Measurements from ENCODE around the gene PLAU.

The PLAU gene

DNA sequence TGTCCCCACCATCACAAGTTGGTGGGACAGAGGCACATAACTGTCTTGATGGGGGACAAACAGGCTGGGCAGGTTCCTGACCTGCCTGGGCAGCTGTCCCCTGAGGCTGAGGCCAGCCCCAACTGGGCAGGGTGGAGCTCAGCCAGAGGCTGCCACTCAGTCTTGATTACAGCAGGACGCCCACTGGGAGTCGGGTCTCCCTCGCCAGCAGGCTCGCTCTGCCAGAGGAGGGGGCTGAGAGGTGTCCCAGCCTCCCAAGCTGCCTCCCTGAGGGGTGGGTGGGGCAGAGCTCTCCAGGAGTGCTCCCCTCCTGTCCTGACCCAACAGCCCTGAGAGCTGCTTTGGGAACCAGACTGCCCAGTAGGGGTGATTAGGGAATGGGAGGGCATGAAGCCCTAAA, 34.8 kb upstream of the PLAU start:
- in situ Hi-C loops (cut with MboI; ENCODE audit: low sequenced_read_pairs): loop anchor here (5.0 to 25.0 kb wide), 2 partner anchors 34 to 211 kb away; no protein-coding TSS in a partner anchor

GRCh38 chr10:73876566-73876965, 34.4 kb upstream of the PLAU start:
- in situ Hi-C loops (cut with MboI; ENCODE audit: low sequenced_read_pairs): loop anchor here (5.0 to 25.0 kb wide), 2 partner anchors 34 to 211 kb away; no protein-coding TSS in a partner anchor

GRCh38 chr10:73876971-73877370, 34.0 kb upstream of the PLAU start:
- in situ Hi-C loops (cut with MboI; ENCODE audit: low sequenced_read_pairs): loop anchor here (5.0 to 25.0 kb wide), 2 partner anchors 35 to 210 kb away; no protein-coding TSS in a partner anchor

DNA sequence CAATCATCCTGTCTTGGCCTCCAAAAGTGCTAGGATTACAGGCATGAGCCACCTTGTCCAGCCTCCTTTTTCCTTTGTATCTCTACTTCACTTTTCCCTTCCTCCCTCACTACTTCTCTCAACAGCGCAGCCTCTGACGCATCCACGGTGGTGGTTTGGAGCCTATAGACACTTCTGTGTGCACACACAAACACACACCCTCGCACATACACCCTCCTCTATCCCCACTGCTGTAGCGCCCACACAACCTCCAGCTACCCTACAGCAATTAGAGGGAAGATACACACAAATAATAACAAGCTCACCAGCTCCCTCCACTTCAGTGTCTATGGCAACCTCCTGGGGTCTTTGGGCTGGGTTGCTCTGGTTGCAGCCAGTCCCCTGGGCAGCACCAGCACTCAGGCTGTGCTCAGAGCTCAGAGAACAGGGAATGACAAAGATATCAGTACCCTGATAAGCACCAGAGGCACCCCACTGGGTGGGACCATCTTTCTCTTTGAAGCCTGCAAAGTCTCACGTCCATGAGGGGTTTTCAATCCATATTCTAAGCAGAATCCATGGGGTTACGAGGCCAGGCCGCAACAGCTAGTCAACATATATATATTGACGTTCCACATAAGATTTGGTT, 33.3 kb upstream of the PLAU start:
- in situ Hi-C loops (cut with MboI; ENCODE audit: low sequenced_read_pairs): loop anchor here (5.0 to 25.0 kb wide), 2 partner anchors 35 to 210 kb away; no protein-coding TSS in a partner anchor

- in situ Hi-C loops (cut with MboI; ENCODE audit: low sequenced_read_pairs): loop anchor here (5.0 to 25.0 kb wide), 2 partner anchors 36 to 209 kb away; no protein-coding TSS in a partner anchor
Measured at GRCh38 chr10:73878365-73878764, 32.6 kb upstream of the PLAU start.

DNA sequence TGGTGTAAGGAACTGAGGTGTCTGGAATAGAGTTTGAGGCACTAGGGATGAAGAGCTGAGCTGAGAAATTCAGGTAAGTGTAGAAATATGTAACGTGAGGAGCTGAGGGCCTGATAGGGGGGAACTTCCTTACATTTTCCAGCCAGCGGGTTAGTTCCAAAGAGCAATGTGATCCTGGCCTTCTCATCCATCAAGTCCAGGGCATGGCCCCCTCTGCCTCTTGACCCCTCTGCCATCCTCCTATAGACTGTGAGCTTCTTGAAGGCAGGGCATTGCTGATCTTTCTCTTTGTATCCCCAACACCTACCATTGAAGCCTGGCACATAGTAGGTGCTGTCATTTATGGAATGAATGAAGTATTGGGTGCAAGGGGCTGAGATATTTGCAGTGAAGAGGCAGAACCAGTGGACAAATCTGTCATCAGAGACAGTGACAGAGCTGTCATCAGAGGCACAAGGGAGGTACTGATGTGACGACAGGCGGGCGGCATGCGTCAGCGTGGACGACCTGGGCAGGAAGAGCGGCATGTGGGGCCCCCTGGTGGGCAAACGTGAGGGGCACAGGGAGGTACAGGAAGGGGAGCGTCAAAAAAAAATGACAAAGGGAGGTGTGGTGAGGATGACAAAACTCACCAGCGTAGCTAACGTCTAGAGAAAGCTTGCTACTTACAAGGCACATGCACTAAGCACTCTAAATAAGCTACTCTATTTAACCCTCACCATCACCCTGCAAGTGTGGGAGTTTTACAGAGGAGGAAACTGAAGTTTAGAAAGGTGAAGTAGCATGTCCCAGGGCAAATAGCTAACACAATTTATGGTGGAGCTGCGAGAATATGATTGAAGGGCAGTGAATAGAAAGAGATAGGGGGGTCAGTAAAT, 31.4 kb upstream of the PLAU start:
- in situ Hi-C loops (cut with MboI; ENCODE audit: low sequenced_read_pairs): loop anchor here (5.0 to 25.0 kb wide), 2 partner anchors 37 to 208 kb away; no protein-coding TSS in a partner anchor

GRCh38 chr10:73881221-73881919, 29.6 kb upstream of the PLAU start:
- in situ Hi-C loops (cut with MboI; ENCODE audit: low sequenced_read_pairs): loop anchor here (25.0 kb wide), 1 partner anchor 206 kb away; no protein-coding TSS in a partner anchor

GRCh38 chr10:73884017-73884416, 26.9 kb upstream of the PLAU start:
- in situ Hi-C loops (cut with MboI; ENCODE audit: low sequenced_read_pairs): loop anchor here (25.0 kb wide), 1 partner anchor 203 kb away; no protein-coding TSS in a partner anchor

- in situ Hi-C loops (cut with MboI; ENCODE audit: low sequenced_read_pairs): loop anchor here (5.0 to 25.0 kb wide), 2 partner anchors 61 to 201 kb away; no protein-coding TSS in a partner anchor
Measured at GRCh38 chr10:73886085-73886529, 24.8 kb upstream of the PLAU start.

DNA sequence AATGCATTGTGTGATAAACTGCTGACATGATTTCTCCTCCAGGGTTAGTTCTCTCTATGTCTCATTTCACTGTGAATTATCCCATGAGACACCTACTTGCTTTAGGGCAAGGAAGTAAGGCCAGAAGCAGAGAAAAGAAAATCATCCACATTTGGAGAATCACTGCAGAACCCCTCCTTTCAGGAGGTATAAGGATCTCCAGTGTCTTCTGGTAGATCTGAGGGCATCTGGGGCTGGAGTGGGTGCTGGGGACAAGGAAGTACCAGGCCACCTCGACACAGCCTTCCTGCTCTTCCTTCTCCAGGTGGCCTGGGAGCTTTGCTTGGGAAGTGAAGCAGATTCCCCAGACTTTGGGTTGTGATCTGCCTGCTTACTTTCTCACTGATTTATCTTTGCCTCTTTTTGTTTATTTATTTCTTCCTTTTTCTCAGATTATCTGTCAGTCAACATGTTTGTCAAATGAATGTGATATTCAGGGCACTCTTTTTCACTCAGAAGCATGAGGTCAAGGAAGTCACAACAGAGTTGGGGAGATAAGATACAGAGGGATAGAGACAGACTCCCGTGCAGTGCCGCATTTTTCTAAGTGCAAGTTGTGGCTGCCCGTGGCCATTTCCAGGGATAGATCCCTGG, 24.2 kb upstream of the PLAU start:
- in situ Hi-C loops (cut with MboI; ENCODE audit: low sequenced_read_pairs): loop anchor here (5.0 to 25.0 kb wide), 2 partner anchors 61 to 201 kb away; no protein-coding TSS in a partner anchor

DNA sequence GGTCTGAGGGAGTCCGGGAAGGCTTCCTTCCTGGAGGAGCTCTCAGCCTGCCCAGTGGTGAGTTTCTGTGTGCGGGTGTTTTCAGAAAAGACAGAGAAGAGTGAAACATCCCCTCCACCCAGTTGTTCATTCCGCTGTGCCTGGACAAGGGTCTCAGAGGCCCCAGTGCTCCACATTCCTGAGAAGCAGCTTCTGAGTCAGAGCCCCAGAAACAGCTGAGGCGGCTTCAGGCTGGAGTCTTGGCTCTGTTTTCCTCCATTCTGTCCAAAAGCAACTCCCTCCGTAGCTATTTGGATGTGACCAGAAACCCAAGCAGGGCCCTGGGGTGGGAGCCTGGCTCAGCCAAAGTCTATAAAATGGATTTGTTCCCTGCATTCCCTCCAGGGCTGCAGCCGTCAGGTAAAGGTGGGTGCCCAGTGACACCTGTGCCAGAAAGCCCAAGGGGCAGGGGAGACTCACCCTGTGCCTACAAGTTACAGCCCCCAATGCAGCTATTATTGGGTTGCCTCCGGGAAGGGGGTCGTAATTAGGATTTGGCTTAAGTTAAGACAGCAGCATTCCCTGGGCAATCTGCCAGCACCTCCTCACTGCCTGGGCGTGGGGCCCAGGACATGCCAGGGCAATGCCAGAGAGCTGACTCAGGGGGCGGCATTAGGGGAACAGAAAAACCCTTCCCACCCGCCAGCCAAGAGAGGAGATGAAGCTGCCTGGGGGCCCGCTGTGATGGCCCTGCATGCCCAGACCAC, 23.5 kb upstream of the PLAU start:
- in situ Hi-C loops (cut with MboI; ENCODE audit: low sequenced_read_pairs): loop anchor here (5.0 to 25.0 kb wide), 2 partner anchors 60 to 200 kb away; no protein-coding TSS in a partner anchor

GRCh38 chr10:73888514-73888913, 22.4 kb upstream of the PLAU start:
- in situ Hi-C loops (cut with MboI; ENCODE audit: low sequenced_read_pairs): loop anchor here (5.0 to 25.0 kb wide), 2 partner anchors 59 to 199 kb away; no protein-coding TSS in a partner anchor

DNA sequence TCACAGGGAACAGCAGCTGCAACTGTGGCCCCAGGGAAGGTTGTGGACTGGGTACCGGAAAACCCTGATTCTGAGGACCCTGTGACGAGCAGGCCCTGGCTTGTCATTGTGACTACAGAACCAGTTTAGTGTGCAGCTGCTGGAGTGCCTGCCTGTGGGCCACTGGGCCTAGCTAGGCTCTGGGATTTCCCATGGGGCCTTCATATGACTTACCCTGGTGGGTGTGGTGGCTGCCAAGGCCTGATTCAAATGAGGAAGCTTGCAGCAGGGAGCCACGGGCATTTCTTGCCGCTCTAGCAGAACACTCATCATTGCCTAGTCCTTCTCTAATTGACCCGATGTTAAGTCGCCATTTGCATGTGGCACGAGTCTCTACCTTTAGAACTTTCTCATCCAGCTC, 21.9 kb upstream of the PLAU start:
- in situ Hi-C loops (cut with MboI; ENCODE audit: low sequenced_read_pairs): loop anchor here (5.0 to 25.0 kb wide), 2 partner anchors 58 to 198 kb away; no protein-coding TSS in a partner anchor

DNA sequence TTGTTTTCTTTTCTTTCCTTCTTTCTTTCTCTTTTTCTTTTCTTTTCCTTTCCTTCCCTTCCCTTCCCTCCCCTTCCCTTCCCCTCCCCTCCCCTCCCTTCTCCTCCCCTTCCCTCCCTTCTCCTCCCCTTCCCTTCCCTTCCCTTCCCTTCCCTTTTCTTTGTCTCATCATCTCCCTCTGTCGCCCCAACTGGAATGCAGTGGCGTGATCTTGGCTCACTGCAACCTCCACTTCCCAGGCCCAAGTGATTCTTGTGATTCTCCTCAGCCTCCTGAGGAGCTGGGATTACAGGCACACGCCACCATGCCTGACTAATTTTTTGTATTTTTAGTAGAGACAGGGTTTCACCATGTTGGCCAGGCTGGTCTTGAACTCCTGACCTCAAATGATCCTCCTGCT, 21.5 kb upstream of the PLAU start:
- in situ Hi-C loops (cut with MboI; ENCODE audit: low sequenced_read_pairs): loop anchor here (5.0 to 25.0 kb wide), 2 partner anchors 58 to 198 kb away; no protein-coding TSS in a partner anchor

DNA sequence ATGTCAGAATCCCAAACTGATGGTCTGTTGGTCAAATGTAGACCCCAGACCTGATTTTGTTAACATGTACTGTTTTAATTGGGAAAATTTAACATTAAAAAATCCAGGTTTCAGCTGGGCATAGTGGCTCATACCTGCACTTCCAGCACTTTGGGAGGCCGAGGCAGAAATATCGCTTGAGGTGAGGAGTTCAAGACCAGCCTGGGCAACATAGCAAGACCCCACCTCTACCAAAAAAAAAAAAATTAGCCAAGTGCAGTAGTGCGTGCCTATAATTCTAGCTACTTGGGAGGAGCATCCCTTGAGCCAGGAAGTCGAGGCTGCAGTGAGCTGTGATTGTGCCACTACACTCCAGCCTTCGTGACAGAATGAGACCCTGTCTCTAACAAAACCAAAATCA, 20.7 kb upstream of the PLAU start:
- in situ Hi-C loops (cut with MboI; ENCODE audit: low sequenced_read_pairs): loop anchor here (25.0 kb wide), 1 partner anchor 197 kb away; no protein-coding TSS in a partner anchor

GRCh38 chr10:73890830-73891229, 20.1 kb upstream of the PLAU start:
- in situ Hi-C loops (cut with MboI; ENCODE audit: low sequenced_read_pairs): loop anchor here (25.0 kb wide), 1 partner anchor 196 kb away; no protein-coding TSS in a partner anchor

- in situ Hi-C loops (cut with MboI; ENCODE audit: low sequenced_read_pairs): loop anchor here (25.0 kb wide), 1 partner anchor 196 kb away; no protein-coding TSS in a partner anchor
Measured at GRCh38 chr10:73891540-73891939, 19.4 kb upstream of the PLAU start.

DNA sequence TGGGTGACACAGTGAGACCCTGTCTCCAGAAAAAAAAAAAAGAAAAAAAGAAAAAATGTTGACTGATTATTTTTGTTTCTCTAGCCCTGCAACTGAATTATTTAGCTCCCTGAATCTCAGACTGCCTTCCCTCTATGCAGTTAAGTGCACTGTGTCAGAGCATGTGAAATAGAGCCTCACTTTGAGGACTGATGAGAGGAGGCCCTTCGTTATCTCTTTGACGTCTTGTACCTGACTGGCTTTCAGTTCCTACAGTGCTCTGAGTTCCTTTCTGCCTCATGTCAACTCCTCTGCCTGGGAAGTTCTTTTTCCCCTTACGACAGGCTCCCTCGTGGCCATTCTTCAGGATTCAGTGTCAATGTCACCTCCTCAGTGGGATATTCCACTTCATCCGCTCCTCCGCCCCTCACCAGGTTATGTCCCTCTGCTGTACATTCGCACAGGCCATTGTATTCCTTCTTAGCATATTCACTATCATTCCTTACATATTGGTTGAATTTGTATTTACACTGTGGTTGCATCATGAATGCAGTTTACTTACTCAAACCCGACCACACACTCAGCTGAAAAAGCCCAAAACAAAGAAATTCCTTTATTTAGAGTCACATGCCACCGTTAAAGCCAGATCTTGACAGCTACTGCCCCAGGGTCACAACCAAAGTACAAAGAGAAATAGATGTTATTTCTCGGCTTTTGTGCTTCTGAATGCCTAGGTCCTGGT, 18.5 kb upstream of the PLAU start:
- in situ Hi-C loops (cut with MboI; ENCODE audit: low sequenced_read_pairs): loop anchor here (25.0 kb wide), 1 partner anchor 195 kb away; no protein-coding TSS in a partner anchor

Measured in HL-60/S4 treated with retinoic acid at 250 ng/mL for 4 days and 3 days (cell line).